Body of pancreas (tissue), 4 donors: ENCODE results near the gene AKNAD1. TPM values are rescaled to one million over a fixed set of nuclear protein-coding genes. Genes with fewer than 3 reads are reported as not detected.

Source experiments
- ATAC-seq: fragments of 150-250 bp; one replicate; pipeline ENCODE4 v1.9.1; 2016
- DNase-seq, 4 donors: peaks; one replicate each; pipeline ENCODE4 v3.0.0-alpha.2; 2019
- H3K27ac ChIP-seq, 4 donors: fragments of 200-600 bp; sonication (generic); 1 replicate in 3 of 4; 2 replicates in 1 of 4; pipeline versions ENCODE4 v1.5.1 to v1.6.1; 2016 to 2019; ENCODE audit warnings: mild to moderate bottlenecking in 1 of 4, mixed read lengths in 1 of 4, moderate library complexity in 1 of 4
- H3K27me3 ChIP-seq, 2 donors: fragments of 200-600 bp; sonication (generic); one replicate each; pipeline ENCODE4 v1.6.0; 2016; ENCODE audit warnings: mild to moderate bottlenecking in 1 of 2
- H3K36me3 ChIP-seq, 2 donors: fragments of 200-600 bp; sonication (generic); replicated peaks in 1 of 2; 2 replicates each; pipeline ENCODE4 v1.5.1; 2016; ENCODE audit warnings: low read depth in 2 of 2; ENCODE audit not compliant: insufficient read depth in 1 of 2
- H3K4me1 ChIP-seq: fragments of 200-600 bp; sonication (generic); one replicate; pipeline ENCODE4 v1.6.0; 2016
- H3K4me3 ChIP-seq, 2 donors: fragments of 200-600 bp; sonication (generic); 1 replicate in 1 of 2; 2 replicates in 1 of 2; pipeline ENCODE4 v1.5.1; 2016 to 2019
- H3K9me3 ChIP-seq, 3 donors: fragments of 200-600 bp; sonication (generic); 1 replicate in 2 of 3; 2 replicates in 1 of 3; pipeline ENCODE4 v1.5.1; 2016
- CTCF ChIP-seq, 7 experiments: fragments of 450-650 bp in 4 of 7; fragments of 200-600 bp in 3 of 7; sonication (generic) in 3 of 7; IDR thresholded peaks; one replicate each; pipeline ENCODE4 v1.5.1; 2016 to 2019; ENCODE audit warnings: antibody characterized with exemption in 7 of 7
- POLR2A ChIP-seq, 3 donors: fragments of 450-650 bp; IDR thresholded peaks; one replicate each; pipeline ENCODE4 v1.6.1; 2016; ENCODE audit warnings: antibody characterized with exemption in 3 of 3, mild to moderate bottlenecking in 2 of 3
- WGBS, 2 donors: methylation state at CpG; one replicate each; pipeline ENCODE4 v1.1.5; 2017; 5-methylcytosine and 5-hydroxymethylcytosine counted together
- intact Hi-C: fragments of 100-400 bp; cut with DNase I; formaldehyde crosslinking; loops from one replicate; pipeline ENCODE4 v1.15.1; 2023
- total RNA-seq, 2 donors: library from RNA; depleted of rRNA; stranded (reverse); fragments of >200 nt; gene quantifications; one replicate each; pipeline ENCODE4 v1.1.0, GENCODE V29; 2016

AKNAD1 gene
- total RNA-seq, 2 donors from 2014 or later, result not detected

GRCh38 chr1:108848806-108849205 is 8.1 kb downstream of the AKNAD1 start:
- Histone ChIP-seq H3K36me3 (no peaks in the 10 kb centered on the region), H3K27me3 (no peaks in the 10 kb centered on the region), H3K4me3 (no peak overlapping the region), H3K9me3 (no peaks in the 10 kb centered on the region), H3K4me1 (no peaks in the 10 kb centered on the region), H3K27ac (no peak overlapping the region)
- ATAC-seq (no peak), DNase-seq (no peak)
- TF ChIP-seq CTCF (IDR thresholded peaks at IDR 0.05), result no peak
- TF ChIP-seq POLR2A (IDR thresholded peaks at IDR 0.05), result no peak
- intact Hi-C loops, result no loop called here

- Histone ChIP-seq H3K4me1 (no peaks in the 10 kb centered on the region), H3K36me3 (no peaks in the 10 kb centered on the region), H3K9me3 (no peaks in the 10 kb centered on the region), H3K4me3 (no peak overlapping the region), H3K27me3 (no peaks in the 10 kb centered on the region), H3K27ac (no peak overlapping the region)
- intact Hi-C loops, result no loop called here
- WGBS, 2 donors, result 75 to 84% methylated on average over 1 of the region's 1 CpG
- ATAC-seq (no peak), DNase-seq (no peak)
- TF ChIP-seq POLR2A (IDR thresholded peaks at IDR 0.05), result no peak
- no peak for TF ChIP-seq CTCF (IDR thresholded peaks at IDR 0.05)
These were observed 9.4 kb downstream of the AKNAD1 start for GRCh38 chr1:108847494-108847893.

- no peaks in the 10 kb centered on the region for H3K4me1 ChIP-seq
- intact Hi-C loops, result no loop called here
- no peak overlapping the region for H3K27ac ChIP-seq
- H3K27me3 ChIP-seq, result no peaks in the 10 kb centered on the region
- 82 to 88% methylated on average over 6 of the region's 6 CpGs for WGBS, 2 donors
- H3K9me3 ChIP-seq, result no peaks in the 10 kb centered on the region
- DNase-seq, result no peak
- TF ChIP-seq POLR2A (IDR thresholded peaks at IDR 0.05) (no peak), CTCF (IDR thresholded peaks at IDR 0.05) (no peak)
- ATAC-seq, result no peak
- H3K4me3 ChIP-seq, result no peak overlapping the region
- no peaks in the 10 kb centered on the region for H3K36me3 ChIP-seq
These were observed 10.9 kb downstream of the AKNAD1 start for GRCh38 chr1:108845991-108846390.

GRCh38 chr1:108845446-108845845 is 11.4 kb downstream of the AKNAD1 start:
- Histone ChIP-seq H3K4me1 (no peaks in the 10 kb centered on the region), H3K27me3 (no peaks in the 10 kb centered on the region), H3K9me3 (no peaks in the 10 kb centered on the region), H3K4me3 (no peak overlapping the region), H3K27ac (no peak overlapping the region), H3K36me3 (no peaks in the 10 kb centered on the region)
- DNase-seq (no peak), ATAC-seq (no peak)
- no peak for TF ChIP-seq CTCF (IDR thresholded peaks at IDR 0.05)
- WGBS, 2 donors, result 58 to 69% methylated on average over 4 of the region's 4 CpGs
- intact Hi-C loops, result no loop called here

GRCh38 chr1:108843390-108844137 is 13.3 kb downstream of the AKNAD1 start:
- no peak overlapping the region for H3K4me3 ChIP-seq
- TF ChIP-seq CTCF (IDR thresholded peaks at IDR 0.05) (no peak), POLR2A (IDR thresholded peaks at IDR 0.05) (no peak)
- intact Hi-C loops, result no loop called here
- H3K27ac ChIP-seq, result no peak overlapping the region
- no peaks in the 10 kb centered on the region for H3K4me1 ChIP-seq
- H3K36me3 ChIP-seq, result no peaks in the 10 kb centered on the region
- 73 to 80% methylated on average over 3 of the region's 3 CpGs for WGBS, 2 donors
- ATAC-seq, result no peak
- H3K9me3 ChIP-seq, result no peaks in the 10 kb centered on the region
- no peak for DNase-seq
- no peaks in the 10 kb centered on the region for H3K27me3 ChIP-seq
